Epidermal melanocyte (primary cell): ENCODE measurements around the gene STRIP1.
A peak's percentile ranks its signal among the peaks of the same experiment; 100 is the strongest.

Experiments used
- DNase-seq: peaks from one replicate; pipeline ENCODE4 v3.0.0; 2011; ENCODE audit warnings: low spot score; ENCODE audit not compliant: insufficient read length

The STRIP1 gene

DNA sequence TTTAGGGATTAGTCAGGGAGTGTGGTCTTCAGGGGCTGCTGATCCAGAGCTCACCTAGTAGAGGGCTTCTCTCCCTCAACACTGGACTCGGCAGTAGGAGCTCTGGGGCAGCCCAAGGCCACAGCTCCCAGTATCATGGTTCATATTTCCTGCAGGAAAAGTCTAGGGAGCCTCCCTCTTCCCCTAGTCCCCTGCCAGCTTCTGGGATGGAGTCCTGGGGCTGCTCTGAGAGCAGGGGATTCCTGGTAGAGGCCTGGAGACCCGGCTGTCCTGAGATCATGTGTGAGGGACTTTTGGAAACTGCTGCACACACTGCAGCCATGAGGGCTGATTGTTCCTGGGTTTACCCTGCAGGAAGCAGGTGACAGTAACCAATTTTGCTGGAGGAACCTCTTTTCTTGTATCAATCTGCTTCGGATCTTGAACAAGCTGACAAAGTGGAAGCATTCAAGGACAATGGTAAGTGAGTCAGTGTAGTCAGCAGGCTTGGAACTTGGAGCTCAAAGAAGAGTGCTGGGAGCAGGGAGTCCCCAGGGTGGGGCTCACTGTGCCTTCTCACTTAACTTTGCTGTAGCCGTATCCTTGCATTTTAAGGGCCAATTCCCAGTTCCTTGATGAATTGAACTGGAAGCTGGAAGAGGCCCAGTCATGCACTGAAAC, 16.3 kb downstream of the STRIP1 start:
- no peak for DNase-seq

DNA sequence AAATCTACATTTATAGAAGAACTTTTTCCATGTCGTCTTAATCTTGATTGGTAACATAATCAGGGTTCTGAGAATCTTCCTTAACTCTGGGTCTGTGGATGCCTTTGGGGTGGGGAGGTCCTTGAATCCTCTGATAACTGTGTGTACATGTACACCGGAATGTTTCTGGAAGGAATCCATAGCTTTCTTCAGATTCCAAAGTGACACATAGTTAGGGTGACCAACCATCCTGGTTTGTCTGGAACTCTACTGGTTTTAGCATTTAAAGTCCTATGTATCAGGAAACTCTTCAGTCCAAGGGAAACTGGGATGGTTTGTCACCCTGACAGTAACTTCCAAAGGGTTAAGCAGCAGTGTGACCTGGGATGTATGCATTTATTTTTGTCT, 16.8 kb downstream of the STRIP1 start:
- no peak for DNase-seq

DNA sequence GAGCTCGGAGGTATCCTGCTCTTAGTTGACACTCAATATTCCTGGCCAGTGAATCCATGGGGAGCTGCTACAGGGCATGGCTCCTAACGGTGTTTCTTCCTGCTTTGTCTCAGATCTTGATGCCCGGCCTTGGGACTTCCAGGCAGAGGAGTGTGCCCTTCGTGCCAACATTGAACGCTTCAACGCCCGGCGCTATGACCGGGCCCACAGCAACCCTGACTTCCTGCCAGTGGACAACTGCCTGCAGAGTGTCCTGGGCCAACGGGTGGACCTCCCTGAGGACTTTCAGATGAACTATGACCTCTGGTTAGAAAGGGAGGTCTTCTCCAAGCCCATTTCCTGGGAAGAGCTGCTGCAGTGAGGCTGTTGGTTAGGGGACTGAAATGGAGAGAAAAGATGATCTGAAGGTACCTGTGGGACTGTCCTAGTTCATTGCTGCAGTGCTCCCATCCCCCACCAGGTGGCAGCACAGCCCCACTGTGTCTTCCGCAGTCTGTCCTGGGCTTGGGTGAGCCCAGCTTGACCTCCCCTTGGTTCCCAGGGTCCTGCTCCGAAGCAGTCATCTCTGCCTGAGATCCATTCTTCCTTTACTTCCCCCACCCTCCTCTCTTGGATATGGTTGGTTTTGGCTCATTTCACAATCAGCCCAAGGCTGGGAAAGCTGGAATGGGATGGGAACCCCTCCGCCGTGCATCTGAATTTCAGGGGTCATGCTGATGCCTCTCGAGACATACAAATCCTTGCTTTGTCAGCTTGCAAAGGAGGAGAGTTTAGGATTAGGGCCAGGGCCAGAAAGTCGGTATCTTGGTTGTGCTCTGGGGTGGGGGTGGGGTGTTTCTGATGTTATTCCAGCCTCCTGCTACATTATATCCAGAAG, 19.4 kb downstream of the STRIP1 start:
- peak; percentile 57 for DNase-seq

DNA sequence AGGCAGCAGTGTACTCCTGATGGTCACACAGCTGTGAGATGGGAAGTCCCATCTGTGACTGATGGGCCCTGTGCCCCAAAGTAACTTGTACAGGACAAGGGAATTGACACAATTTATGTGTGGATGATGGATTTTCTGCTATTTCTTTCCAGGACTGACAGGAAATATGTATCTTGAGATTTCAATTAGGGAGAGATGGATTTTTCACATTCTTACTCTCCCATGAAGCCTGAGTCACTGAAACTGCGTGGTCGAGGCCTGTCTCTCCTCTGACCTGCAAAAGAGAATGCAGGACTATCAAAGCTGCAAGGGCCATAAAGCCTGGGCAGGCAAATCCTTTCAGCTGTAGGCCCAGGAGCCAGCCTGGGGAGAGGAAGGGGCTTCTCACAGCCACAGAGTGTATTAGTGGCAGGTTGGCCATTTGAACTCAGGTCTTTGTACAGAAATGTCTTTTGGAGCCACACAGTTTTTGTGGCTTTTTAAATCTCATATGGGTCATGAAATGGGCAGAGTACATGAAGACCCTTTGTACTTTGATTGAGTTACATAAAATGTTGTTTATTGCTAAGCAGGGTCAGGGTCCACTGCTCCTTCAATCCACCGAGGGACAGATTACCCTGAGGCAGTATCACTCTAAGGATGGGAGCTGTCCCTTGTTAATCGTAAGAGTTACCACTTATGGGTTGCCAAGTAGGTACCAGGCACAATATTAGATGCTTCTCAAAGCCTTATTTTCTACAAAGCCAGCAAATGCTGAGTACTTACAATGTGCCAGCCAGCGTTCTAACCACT, 21.3 kb downstream of the STRIP1 start:
- no peak for DNase-seq

DNA sequence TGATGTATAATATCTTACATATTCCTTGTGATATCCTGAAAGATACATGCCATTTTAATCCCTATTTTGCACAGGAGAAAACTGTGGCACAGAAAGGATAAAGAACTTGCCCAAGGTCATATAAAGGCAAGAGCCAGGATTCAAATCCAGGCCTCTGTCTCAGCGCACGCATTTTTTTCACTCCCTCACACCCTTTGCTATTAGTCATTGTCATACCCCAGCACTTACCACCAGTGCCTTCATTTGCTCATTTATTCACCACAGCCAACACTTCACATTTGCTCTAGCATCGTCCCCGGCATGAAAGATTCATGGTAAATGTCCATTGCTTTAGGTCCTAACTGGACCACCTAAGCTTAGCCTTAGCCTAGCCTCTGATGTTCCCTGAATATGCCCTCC, 21.9 kb downstream of the STRIP1 start:
- no peak for DNase-seq

DNA sequence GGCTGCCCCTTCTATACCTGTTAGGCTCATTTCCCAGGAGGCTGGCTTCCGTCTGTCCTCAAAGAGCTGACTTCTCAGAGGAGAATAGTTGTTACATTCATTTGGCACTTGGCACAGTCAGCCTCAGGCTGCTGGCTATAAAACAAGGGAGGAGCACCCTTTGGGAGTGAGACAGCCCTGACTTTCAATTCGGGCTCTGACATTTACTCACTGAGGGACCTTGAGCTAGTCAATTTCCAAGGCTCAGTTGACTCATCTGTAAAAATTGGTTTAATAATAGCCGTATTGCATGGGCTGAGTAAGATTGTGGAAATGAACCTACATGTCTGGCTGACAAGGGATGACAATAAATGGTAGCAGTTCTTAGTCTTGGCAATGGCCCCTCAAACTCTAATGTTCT, 22.4 kb downstream of the STRIP1 start:
- DNase-seq, result no peak

DNA sequence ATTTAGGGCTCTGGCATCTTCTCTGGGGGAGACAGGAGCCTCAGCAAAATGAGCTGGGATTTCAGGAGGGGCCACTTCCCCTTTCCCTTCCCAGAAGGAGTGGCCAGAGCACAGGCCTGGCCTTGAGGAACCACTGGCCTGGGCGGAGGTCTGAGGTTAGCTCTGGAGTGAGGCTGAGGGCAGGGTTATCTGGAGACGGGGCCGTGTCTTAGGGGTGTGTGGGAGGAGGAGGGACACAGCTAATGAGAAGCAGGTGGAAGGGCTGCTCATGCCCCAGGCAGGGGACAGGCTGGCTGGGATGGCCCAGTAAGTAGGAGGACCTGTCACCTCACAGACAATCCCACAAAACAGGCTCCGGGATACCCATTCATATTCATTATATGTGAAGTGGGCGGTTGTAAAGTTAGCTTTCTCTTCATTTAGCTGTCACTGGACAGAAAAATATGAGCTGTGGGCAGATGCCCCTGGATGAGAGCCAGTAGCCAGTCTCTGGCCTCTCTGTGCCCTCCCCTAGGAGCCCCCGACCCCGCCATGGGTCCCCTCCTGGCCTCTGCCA, 23.6 kb downstream of the STRIP1 start:
- no peak for DNase-seq

DNA sequence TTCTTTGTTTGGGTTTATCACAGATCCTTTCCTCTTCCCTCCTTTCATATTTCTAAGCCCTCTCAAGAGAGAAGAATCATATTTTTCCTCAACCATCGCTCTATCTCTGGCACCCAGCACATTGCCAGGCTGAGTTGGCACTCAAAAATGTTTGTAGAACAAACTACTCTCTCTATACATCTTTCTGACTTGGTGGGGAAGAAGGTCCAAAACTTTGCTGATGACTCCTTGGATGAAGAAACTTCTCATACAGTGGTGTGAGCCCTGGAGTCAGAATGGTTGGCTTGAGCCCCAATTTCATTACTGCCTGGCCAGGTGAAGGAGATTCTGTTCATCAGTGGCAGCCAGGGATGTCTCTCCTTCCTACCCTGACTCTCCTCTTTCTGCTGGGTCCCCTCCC, 24.2 kb downstream of the STRIP1 start:
- no peak for DNase-seq

DNA sequence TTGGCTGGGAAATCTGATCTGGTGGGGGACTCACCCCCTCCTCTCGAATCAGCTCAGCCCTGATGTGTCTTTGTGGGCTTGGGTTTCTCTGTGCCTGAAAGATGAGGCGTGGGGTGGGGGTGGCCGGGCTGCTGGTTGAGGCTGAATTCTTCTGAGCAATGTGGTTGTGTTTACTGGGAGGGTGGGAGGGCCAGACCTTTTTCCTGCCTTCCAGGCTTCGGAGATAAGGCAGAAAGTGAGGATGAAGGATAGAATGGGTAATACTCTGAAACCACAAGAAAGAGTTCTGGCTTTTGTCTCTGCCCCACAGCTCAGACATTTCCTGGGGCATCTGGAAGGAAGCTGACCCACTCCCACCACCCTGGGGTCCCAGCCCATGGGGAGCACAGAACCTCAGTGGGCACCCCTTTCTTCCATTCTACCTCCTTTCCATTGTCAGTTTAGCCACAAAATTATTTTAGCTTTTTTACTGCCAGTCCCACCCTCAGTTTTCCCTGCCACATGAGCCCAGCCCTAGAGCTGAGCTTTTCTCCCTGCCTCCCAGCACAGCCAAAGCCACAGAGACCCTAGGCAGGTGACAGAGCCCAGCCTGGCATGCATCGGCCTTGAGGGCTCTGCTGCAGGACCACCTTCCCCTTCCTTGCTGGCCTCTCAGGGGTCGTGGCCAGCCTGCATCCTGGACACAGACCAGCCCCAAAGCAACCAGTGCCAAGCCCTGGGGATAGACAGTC, 24.9 kb downstream of the STRIP1 start:
- DNase-seq, result no peak

DNA sequence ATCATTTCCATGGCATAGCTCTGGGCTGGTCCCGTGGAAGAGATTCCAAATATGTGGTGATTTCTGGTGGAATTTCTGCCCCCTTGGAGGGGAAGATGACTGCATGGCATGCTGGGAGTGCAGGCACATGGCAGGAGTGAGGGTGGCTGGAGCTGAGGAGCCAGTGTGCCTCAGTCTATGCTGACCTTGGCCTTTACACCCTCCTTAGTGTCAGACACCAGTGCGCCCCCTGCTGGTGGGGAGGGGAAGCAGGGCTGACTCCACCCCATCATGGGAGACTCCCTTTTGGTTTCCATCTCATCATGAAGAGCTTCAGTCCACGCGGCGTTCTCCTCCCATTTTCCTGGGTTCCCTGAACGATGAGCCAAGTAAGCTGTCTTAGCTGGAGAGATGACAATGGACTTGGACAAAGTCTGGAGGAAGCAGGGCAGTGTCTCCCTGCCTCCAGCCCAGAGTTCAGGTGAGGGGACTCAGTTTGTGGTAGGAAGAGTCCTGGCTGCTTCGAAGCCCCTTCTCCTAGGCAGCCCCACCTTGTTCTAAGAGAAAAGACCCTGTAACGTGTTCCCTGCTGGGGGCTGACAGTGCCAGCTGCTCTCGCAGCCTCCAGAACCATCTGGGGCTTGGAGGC, 25.7 kb downstream of the STRIP1 start:
- no peak for DNase-seq

DNA sequence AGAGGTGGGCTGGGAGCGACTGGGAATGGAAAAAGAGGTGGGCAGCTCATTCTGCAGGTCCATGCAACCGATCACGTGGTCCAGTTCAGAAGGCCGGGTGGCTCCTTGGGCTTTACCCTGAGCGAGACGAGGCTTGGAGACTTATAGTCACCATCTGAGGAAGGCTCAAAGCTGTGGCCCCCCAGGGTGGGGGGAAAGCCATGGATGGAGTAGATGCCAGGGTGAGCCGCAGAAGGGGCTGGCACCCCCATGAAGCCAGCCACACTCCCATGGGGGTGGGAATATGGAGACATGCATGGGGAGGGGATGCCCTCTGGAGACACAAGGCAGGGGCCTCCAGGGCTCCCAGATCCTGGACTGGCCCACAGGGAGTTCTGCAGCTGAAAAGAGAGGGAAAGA, 26.2 kb downstream of the STRIP1 start:
- no peak for DNase-seq

DNA sequence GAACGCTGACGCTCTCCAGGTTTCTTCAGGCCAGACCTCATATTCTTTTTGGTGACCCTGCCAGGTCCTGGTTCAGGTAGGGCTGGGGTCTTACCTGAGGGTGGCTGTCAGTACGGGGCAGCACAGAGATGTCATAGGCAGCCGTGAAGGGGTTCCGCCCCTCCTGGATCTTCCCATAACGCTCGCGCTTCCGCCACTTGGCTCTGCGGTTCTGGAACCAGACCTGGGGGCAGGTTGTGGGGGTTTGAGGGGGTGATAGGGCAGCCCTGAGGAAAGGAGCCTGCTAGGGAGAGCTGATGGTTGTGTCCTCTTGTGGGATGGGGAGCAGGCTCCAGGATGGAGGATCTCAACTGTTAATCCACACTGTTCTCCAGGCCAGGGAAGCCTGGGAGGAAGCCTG, 26.9 kb downstream of the STRIP1 start:
- no peak for DNase-seq

DNA sequence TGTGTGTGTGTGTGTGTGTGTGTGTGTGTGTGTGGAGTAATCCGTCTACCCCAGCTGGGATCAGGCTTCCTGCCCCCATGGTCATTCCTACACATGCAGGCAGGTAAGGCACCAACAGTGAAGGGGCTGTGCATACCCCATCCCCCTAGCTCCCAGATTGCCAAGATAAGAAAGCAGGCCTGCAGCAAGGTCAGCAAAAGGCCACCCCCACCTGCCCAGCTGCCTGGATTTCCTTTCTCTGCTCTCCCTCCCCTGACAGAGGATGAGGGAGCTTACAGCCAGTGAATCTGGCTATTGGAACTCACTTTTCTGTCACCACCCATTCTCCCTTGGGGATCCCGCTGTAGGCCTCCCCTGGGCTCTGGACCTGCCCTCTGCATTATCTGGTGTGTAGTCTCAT, 28.2 kb downstream of the STRIP1 start:
- no peak for DNase-seq

DNA sequence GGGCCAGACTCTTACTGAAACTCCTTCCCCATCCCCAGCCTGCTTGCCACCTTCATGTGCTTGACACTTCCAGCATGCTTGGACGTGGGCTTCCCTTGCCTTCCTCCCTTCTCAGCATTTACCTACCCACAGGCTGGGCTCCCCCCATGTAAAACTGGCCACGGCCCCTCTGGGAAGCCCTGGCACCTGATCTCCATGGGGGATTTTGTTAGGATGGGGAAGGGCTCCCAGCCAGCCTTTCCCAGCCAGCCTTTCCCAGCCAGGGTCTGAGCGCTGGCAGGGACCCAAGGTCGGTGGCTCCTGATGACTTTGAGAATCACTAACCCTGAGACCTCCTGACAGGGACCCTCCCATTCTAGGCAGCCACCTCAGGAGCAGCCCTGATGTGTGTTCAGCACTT, 29.4 kb downstream of the STRIP1 start:
- DNase-seq, result no peak

DNA sequence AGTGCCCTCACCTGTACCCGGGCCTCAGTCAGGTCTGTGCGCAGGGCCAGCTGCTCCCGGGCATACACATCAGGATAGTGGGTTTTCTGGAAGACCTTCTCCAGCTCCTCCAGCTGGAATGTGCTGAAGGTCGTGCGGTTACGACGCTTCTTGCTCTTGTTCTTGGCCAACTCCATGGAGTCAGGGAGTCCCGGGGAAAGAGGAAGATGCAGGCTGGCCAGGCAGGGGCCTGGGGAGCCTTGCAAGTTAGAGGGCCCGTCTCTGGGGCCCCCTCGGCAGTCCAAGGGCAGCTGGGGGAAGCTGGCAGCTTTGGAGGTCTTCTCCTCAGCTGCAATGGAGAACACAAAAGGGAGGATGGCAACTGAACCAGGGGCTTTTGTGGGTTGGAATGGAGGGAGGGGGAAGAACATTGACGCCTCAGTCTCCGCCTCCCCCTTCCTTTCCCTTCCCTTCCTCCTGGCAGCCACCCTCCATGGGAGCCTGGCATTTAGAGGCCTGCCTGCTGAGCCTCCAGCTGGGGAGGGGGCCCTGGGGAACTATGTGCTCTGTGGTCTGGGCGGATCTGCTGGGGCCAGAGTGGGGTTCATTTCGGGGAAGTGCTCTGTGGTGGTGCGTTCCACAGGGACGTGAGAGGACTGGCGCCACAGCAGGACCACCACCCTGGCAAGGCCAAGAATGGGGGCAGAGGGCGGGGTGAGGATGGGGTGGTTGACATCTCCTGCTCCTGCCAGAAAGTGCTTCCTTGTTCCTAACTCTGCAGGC, 30.3 kb downstream of the STRIP1 start:
- DNase-seq, result no peak

DNA sequence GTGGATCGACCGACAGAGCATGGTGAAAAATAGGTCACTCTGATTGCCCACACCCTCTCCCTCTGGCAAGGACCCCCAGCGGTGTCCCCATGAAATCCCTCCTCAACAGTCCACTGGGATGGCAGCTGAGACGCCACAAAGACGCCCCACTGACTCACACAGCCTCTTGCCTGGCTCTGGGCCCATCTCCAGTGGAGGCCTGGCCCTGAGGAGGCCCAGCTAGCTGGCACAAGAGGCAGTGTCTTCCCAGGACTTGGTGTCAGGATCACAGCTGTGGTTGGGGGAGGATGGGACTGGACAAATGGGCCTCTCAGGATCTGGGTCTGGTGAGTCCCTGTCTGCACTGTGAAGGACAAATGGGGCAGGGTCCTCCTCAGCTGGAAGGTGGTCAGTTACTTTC, 31.4 kb downstream of the STRIP1 start:
- no peak for DNase-seq

DNA sequence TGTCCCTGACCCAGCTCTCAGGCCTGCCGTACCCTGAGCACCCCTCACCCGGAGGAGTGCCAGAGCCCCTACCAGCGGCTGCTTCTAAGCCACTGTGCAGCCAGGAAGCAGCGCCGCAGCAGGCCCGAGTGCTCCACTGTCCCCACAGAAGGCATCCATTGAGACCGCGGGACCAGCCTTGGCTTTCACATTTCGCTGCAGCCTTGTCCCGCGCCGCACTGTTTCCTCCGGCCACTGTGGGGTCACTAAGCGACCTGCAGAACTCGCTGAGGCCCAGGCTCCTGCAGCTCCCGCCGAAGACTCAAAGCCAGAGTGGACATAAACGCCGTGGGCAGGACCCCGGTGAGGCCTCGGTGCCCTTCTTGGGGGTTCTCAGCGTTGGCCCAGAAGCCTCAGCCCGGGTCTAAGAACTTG, 33.1 kb downstream of the STRIP1 start:
- DNase-seq, result no peak

DNA sequence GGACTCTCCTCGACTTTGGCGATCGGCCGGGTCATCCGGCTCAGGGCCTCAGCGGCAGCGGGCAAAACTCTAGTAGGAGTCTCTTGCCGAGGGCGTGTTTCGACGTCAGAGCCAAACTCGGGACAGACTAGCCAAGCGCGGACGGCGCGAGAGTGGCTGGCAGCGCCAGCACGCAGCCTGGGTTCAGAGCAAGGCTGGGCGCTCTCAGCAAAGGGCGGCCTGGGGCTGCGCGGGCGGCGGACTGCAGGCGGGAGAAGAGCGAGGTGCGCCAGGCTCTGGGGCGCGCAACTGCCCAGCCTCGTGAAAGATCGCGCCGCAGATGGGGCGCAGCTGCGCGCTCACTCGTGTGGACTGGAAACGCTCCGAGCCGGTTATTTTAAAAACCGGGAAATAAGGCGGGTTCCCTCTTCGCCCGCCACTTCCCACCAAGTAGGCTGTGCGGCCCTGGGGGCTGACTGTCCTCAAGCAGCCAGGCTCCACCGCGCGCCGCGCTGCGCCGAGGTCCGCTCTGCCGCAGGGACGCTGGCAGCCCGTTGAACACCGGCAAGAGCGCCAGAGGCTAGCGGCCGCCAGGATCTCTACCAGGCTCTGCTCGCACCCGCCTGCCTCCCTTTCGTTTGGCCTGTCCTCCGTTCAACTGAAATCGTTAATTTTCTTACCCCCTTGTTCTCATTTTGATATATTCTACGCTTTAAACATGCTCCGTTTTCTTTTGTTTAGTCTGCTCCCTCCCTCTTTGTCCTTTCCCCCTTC, 33.6 kb downstream of the STRIP1 start:
- DNase-seq, result no peak

DNA sequence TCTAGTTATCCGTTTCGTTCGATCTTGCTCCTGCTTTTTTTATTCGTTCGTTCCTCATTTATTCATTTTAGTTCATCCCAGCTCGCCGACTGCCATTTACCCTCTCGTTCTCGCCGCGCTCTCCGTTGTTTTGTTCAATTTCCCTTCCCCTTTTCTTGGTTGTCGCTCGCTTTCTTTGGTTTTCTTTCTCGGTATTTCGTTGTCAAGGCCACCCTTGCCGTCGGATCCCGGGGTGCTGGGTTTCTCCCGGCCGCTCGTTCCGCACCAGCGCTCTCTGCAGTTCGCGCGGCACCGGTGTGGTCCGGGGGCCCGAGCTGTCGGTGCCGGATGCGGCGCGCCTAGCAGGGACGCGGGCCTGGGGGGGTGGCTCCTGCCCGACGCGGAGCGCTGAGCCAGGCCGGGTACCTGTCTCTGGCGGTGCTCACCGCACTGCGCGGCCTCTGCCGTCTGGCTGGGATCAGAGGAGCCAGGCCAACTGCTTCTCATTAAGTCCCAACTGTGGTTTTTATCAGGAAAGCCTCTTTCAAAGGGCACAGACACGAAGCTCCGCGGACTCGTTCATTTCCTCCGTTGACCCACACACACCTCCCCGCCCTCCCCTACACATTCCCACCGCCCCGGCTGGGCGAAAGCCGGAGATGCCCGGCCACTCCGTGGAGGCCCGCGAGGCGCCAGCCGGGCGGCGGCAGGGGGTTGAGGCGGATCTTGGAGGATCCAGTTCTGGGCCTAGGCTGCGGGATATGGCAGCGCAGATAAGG, 34.4 kb downstream of the STRIP1 start:
- no peak for DNase-seq
